Ectodermal cell (in vitro differentiated cells): Measurements from ENCODE around the gene OR51M1.
A peak's percentile ranks its signal among the peaks of the same experiment; 100 is the strongest.

Experiments used
- H3K27ac ChIP-seq: 2 replicates; pipeline ENCODE4 v1.7.0; 2013; ENCODE audit warnings: mild to moderate bottlenecking, low read depth, low read length; ENCODE audit not compliant: insufficient read depth, poor library complexity, severe bottlenecking
- H3K27me3 ChIP-seq: 2 replicates; pipeline ENCODE4 v1.7.0; 2013; ENCODE audit warnings: mild to moderate bottlenecking, low read length; ENCODE audit not compliant: insufficient read depth, control insufficient read depth, poor library complexity, severe bottlenecking
- H3K36me3 ChIP-seq: one replicate; pipeline ENCODE4 v1.7.0; 2013; ENCODE audit warnings: low read length; ENCODE audit not compliant: control insufficient read depth, insufficient read depth
- H3K4me1 ChIP-seq: one replicate; pipeline ENCODE4 v1.7.0; 2013; ENCODE audit warnings: low read length; ENCODE audit not compliant: control insufficient read depth, insufficient read depth
- H3K4me3 ChIP-seq: 2 replicates; pipeline ENCODE4 v1.7.0; 2013; ENCODE audit warnings: low read depth, low read length, control low read depth; ENCODE audit not compliant: insufficient read depth
- H3K9me3 ChIP-seq: 2 replicates; pipeline ENCODE4 v1.7.0; 2013; ENCODE audit warnings: mild to moderate bottlenecking, low read length, moderate library complexity; ENCODE audit not compliant: control insufficient read depth
- WGBS, 2 experiments: methylation state at CpG; one replicate each; pipeline ENCODE4 v1.1.7; 2013; ENCODE audit warnings: missing lambda C conversion rate in 2 of 2; 5-methylcytosine and 5-hydroxymethylcytosine counted together

Gene OR51M1

GRCh38 chr11:5380740-5381342 lies 2.8 kb upstream of the OR51M1 start:
- no peaks in the 10 kb centered on the region for H3K9me3 ChIP-seq
- no peak overlapping the region for H3K4me3 ChIP-seq
- 76 to 83% methylated on average over 4 of the region's 4 CpGs for WGBS, 2 experiments
- H3K36me3 ChIP-seq = no peaks in the 10 kb centered on the region
- H3K4me1 ChIP-seq = peaks cover 17% of the 10 kb centered on the region
- H3K27ac ChIP-seq = no peak overlapping the region
- H3K27me3 ChIP-seq = no peaks in the 10 kb centered on the region

- H3K4me3 ChIP-seq = no peak overlapping the region
- H3K9me3 ChIP-seq = no peaks in the 10 kb centered on the region
- no peaks in the 10 kb centered on the region for H3K27me3 ChIP-seq
- peak overlapping the region; percentile 75 for H3K27ac ChIP-seq
- H3K36me3 ChIP-seq = no peaks in the 10 kb centered on the region
- WGBS, 2 experiments = 78 to 79% methylated on average over 2 of the region's 2 CpGs
- peaks cover 17% of the 10 kb centered on the region for H3K4me1 ChIP-seq
Observed at GRCh38 chr11:5384335-5384734, 723 bp downstream of the OR51M1 start.

GRCh38 chr11:5390210-5390609 lies 6.6 kb downstream of the OR51M1 start:
- Histone ChIP-seq H3K27me3 (no peaks in the 10 kb centered on the region), H3K4me1 (no peaks in the 10 kb centered on the region), H3K9me3 (no peaks in the 10 kb centered on the region), H3K4me3 (no peak overlapping the region), H3K27ac (no peak overlapping the region), H3K36me3 (no peaks in the 10 kb centered on the region)
- whole genome bisulfite sequencing, 2 experiments = 90 to 95% methylated on average over 2 of the region's 2 CpGs

- Histone ChIP-seq H3K27me3 (no peaks in the 10 kb centered on the region), H3K4me1 (no peaks in the 10 kb centered on the region), H3K36me3 (no peaks in the 10 kb centered on the region)
Observed at GRCh38 chr11:5394091-5394490, 10.5 kb downstream of the OR51M1 start.

DNA sequence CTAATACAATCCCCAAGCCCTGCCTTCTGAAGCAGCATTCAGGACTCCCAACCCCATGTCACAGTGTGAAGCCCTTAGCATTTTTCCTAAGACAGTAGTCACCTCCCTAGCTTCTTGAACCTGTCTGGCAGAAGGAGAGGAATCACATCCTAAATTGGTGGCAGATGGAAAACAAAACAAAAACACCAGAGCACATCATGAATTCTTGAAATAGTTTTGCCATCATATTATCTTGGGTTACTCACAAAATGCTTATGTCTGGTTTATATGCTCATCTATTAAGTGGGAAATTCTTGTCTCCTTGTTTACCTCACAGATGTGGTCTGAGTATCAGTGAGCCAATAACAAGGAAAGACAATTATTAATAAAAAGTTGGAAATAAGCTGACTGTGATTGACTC lies 15.3 kb downstream of the OR51M1 start:
- no peaks in the 10 kb centered on the region for H3K27me3 ChIP-seq
- no peak overlapping the region for H3K27ac ChIP-seq
- no peaks in the 10 kb centered on the region for H3K4me1 ChIP-seq
- no peaks in the 10 kb centered on the region for H3K36me3 ChIP-seq
- H3K4me3 ChIP-seq = no peak overlapping the region
- no peaks in the 10 kb centered on the region for H3K9me3 ChIP-seq

More at GRCh38 chr11:5394091-5394490, 10.5 kb downstream of the OR51M1 start:
- no peak overlapping the region for H3K27ac ChIP-seq
- H3K4me3 ChIP-seq = no peak overlapping the region
- no peaks in the 10 kb centered on the region for H3K9me3 ChIP-seq

DNA sequence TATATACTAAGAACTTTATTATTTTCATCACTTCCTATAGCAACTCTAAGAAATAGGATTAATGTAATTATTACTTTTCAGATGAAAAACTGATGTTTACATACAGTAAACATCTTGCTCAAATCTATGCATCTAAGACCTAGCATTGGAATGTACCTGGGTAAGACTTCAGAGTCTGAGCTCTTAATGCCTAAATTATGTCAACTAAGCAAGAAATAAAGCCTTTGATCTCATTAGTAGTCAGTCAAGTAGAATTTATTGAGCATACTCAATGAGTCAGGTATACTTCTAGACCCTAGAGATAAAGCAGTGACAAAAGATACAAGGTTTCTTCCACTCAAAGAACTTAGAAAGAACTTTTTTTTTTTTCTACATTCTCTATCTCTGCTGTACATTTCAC lies 21.6 kb downstream of the OR51M1 start:
- Histone ChIP-seq H3K9me3 (no peaks in the 10 kb centered on the region), H3K4me3 (no peak overlapping the region), H3K36me3 (no peaks in the 10 kb centered on the region), H3K4me1 (no peaks in the 10 kb centered on the region), H3K27me3 (no peaks in the 10 kb centered on the region), H3K27ac (no peak overlapping the region)

- Histone ChIP-seq H3K27me3 (no peaks in the 10 kb centered on the region), H3K4me3 (no peak overlapping the region), H3K36me3 (no peaks in the 10 kb centered on the region), H3K4me1 (no peaks in the 10 kb centered on the region), H3K27ac (no peak overlapping the region), H3K9me3 (no peaks in the 10 kb centered on the region)
- 72 to 79% methylated on average over 5 of the region's 5 CpGs for WGBS, 2 experiments
Observed at GRCh38 chr11:5420993-5421392, 37.4 kb downstream of the OR51M1 start.

DNA sequence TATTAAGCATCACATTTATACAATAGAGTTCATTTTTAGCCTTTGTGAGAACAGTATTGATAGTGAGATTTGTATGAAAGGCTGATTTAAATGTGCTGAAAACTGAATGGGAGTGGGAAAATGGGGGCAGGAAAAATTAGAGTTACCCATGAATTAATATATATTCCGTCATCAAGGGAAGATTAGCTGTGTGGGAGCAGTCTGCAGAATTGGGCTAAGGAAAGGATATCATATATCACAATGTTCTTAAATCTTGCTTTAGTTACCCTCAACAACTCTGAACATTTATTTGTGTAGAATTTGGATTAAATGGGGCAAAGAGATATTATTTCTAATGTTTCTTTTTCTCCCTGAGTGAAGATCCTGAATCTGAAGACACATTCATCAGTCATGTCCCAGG lies 38.2 kb downstream of the OR51M1 start, which contains the start of gene OR51Q1:
Gene OR51Q1 (plus strand): TSS at position 301 of the 400 bp plus-strand sequence. CDS start 90 bp downstream, at position 391.
- H3K27me3 ChIP-seq = no peaks in the 10 kb centered on the region
- WGBS, 2 experiments = 80 to 83% methylated on average over 1 of the region's 1 CpG
- no peak within 1 kb of the TSS for H3K27ac ChIP-seq
- H3K4me3 ChIP-seq = no peak within 1 kb of the TSS
- H3K36me3 ChIP-seq = no peaks in the 10 kb centered on the region
- H3K9me3 ChIP-seq = no peaks in the 10 kb centered on the region
- no peaks in the 10 kb centered on the region for H3K4me1 ChIP-seq

DNA sequence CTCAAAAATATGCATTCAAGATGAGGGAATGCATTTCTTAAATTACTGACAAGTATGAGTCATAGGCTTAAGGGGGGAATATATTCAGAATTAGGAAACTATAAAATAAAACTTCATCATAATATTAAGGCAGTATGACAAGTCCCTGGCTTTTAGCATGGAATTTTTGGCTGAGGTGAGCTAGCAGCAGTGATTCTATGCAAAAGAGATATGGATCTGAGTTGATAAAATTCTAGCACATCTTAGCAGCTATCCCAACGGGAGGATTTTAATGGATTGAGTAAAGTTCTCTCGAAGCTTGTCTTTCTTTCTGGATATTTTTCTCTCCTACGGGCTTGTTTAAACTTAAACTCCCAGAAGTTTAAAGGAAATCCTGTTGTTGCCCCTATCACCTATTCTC lies 39.5 kb downstream of the OR51M1 start:
- H3K9me3 ChIP-seq = no peaks in the 10 kb centered on the region
- 91 to 93% methylated on average over 3 of the region's 3 CpGs for WGBS, 2 experiments
- no peaks in the 10 kb centered on the region for H3K27me3 ChIP-seq
- no peak overlapping the region for H3K27ac ChIP-seq
- H3K4me3 ChIP-seq = no peak overlapping the region
- H3K36me3 ChIP-seq = no peaks in the 10 kb centered on the region
- H3K4me1 ChIP-seq = no peaks in the 10 kb centered on the region

DNA sequence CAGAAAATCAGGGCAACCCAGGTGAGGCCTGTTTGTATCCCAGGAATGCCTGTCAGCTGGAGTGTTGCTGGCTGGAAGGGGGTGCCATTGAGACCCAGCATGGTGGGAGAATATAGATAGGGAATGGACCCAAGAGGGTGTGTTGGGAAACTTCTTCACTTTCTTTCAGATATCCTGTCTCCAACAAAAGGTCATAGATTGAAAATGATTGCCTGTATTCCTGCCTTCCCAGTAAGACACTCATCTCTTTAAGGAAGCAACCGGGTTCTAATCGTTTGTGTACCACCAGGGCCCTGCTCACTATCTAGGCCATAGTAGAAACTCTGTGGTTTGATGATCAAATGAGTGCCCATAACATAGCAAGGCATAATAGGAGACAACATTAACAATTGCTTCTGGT lies 57.8 kb downstream of the OR51M1 start, which contains the start of gene OR51I1:
Gene OR51I1 (minus strand): TSS at position 101 of the 400 bp plus-strand sequence. CDS start 0 bp downstream, at position 101.
- Histone ChIP-seq H3K4me1 (no peaks in the 10 kb centered on the region), H3K27ac (no peak within 1 kb of the TSS), H3K27me3 (no peaks in the 10 kb centered on the region), H3K36me3 (no peaks in the 10 kb centered on the region), H3K4me3 (no peak within 1 kb of the TSS), H3K9me3 (no peaks in the 10 kb centered on the region)
- WGBS, 2 experiments = 57 to 67% methylated on average over 2 of the region's 2 CpGs
